Fibroblast of pulmonary artery (primary cell): ENCODE results near the gene TBCA.
A peak's percentile ranks its signal among the peaks of the same experiment; 100 is the strongest.
"Not testable (repeated sequence)": the region's sequence is repeated elsewhere in the genome, so short reads cannot be mapped to it uniquely, and the experiment has no call there.

Experiments used
- DNase-seq: peaks from one replicate; pipeline ENCODE4 v3.0.0-alpha.2; 2010; ENCODE audit warnings: low read depth
- H3K4me3 ChIP-seq: replicated peaks from 2 replicates; pipeline ENCODE4 v1.5.1; 2011; ENCODE audit warnings: low read depth, mild to moderate bottlenecking, control low read depth, low read length, moderate library complexity
- TF ChIP-seq, protein P1 (sequence below): IDR thresholded peaks from 2 replicates; pipeline ENCODE4 v1.5.1; 2011; ENCODE audit warnings: mild to moderate bottlenecking, control low read depth, low read length, inconsistent platforms; ENCODE audit errors: missing control alignments

TBCA gene

DNA sequence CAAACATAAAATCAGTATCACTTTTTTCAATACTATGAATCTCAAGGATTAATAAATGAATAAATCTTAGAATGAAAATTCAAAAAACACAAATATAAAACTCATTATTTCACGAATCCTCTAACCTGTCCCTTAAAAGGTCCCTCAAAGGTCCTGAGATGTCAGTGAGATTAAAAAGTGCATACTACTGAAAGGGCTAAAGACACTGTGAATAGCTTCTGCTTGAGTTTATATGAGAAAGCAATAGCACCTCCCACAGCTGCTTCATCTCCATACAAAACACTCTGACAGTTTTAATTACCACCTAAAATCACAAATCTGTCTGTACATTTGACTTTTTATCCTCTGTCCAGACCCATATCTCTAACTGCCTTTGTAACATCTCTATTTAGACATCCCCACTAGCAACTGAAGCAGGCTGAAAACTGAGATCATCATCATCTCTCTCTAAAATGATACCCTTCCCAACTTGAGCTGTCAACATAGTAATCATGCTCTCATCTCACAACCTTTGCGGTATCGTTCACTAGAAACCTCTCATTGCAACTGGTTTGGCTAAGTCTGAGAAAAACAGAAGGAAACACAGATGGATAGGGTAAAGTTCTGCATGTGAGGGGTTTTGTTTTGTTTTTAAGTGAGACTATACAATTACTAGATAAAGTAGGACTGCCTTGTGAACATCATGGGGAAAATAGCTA lies 56.3 kb downstream of the TBCA start:
- no peak for DNase-seq
- no peak overlapping the region for H3K4me3 ChIP-seq
- TF ChIP-seq, protein P1, sequence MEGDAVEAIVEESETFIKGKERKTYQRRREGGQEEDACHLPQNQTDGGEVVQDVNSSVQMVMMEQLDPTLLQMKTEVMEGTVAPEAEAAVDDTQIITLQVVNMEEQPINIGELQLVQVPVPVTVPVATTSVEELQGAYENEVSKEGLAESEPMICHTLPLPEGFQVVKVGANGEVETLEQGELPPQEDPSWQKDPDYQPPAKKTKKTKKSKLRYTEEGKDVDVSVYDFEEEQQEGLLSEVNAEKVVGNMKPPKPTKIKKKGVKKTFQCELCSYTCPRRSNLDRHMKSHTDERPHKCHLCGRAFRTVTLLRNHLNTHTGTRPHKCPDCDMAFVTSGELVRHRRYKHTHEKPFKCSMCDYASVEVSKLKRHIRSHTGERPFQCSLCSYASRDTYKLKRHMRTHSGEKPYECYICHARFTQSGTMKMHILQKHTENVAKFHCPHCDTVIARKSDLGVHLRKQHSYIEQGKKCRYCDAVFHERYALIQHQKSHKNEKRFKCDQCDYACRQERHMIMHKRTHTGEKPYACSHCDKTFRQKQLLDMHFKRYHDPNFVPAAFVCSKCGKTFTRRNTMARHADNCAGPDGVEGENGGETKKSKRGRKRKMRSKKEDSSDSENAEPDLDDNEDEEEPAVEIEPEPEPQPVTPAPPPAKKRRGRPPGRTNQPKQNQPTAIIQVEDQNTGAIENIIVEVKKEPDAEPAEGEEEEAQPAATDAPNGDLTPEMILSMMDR = no peak

DNA sequence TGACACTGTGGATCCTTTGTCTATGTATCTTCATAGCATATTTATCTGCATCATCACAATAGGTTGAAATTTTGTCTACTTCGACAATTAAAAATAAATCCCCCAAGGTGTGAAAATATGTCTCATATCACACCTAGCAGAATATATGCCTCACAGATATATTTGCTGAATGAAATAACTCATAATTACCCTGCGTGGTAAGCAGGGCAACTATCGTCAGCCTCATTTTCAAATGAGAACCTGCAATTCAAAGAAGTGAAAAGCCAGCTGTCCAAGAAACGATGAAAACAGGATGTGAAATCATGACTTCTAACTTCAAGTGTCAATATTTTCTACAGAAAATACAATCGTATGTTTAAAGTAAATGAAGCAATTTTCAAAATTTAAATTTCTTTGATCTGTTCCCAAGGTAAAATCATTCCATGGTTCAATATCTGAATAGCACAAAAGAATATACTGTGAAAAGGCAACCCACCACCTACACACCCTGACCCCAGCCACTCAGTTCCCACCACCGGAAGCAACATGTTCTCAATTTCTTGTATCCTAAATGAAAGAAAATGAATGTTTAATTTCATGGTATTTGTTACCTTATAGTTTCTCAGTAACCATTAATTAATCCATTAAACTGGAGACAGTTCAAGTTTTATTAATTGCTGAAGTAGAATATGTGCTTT lies 57.1 kb downstream of the TBCA start:
- DNase-seq = no peak
- TF ChIP-seq, protein P1 = no peak
- H3K4me3 ChIP-seq = no peak overlapping the region

DNA sequence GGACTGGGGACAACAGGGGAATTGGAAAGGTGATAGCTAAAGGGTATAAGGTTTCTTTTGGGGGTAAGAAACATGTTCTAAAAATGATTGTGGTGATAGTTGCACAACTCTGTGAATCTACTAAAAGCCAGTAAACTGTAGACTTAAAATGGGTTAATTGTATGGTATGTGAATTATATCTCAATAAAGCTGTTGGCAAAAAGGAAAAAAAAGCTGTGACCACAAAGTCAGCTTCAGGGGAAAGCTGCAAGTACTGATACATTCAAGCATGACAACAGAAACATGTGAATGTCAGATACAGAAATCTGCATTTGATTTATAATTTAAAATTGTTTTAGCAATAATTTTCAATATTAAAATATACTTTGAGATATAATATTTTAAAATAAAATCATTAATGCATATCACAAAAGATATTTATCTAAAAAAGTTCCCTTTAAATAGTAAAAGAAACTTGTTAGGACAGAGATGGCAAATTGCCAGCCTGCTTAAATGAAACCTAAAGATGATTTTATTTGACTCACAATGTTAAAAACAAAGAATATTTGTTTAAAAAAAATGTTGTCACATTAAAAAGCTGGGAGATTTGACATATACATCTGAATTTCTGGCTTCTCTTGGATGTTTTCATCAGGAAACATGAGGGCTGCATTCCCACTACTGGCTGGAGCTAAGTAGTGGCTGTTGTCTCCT lies 66.0 kb downstream of the TBCA start:
- DNase-seq = peak; percentile 28
- TF ChIP-seq, protein P1 = no peak
- H3K4me3 ChIP-seq = no peak overlapping the region

DNA sequence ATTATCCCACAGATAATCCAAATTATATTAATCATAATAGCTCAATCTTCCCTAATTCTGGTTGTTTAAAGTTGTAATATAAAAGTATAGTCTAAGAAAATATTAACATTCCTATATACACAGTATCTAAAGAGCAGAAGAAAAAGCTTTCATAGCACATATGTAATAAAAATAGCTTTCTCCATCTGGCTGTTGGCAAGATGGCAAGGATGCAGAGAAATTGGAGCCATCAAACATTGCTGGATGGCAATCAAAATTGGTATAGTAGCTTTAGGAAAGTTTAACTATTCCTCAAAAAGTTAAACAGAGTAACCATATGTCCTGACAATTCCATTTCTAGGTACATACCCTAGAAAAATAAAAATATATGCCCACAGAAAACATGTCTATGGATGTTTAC lies 66.8 kb downstream of the TBCA start:
- no peak overlapping the region for H3K4me3 ChIP-seq
- TF ChIP-seq, protein P1 = no peak
- DNase-seq = no peak

DNA sequence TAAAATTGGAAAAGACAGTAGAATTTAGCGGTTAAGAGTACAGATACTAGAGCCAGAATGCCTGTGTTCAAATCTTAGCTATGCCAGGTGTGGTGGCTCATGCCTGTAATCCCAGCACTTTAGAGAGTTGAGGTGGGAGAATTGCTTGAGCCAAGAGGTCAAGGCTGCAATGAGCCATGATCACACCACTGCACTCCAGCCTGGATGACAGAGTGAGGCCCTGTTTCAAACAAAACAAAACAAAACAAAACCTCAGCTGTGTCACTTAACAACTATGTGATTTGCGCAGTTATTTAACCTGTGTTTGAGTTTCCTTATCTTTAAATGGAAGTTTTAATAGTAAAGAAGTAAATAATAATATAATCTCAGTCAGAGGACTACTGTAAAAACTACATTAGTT lies 68.3 kb downstream of the TBCA start:
- H3K4me3 ChIP-seq = no peak overlapping the region
- DNase-seq = no peak
- TF ChIP-seq, protein P1 = no peak

DNA sequence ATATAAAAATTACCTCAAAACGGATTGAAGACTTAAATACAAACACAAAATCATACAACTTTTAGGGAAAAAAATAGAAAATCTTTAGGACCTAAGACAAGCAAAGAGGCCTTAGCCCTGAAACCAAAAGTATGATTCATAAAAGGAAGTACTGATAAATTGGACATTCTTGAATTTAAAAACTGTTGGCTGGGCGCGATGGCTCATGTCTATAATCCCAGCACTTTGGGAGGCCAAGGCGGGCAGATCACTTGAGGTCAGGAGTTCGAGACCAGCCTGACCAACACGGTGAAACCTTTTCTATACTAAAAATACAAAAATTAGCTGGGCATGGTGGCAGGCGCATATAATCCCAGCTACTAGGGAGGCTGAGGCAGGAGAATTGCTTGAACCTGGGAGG lies 76.6 kb downstream of the TBCA start:
- DNase-seq = peak; percentile 44
- H3K4me3 ChIP-seq = not testable (repeated sequence)

DNA sequence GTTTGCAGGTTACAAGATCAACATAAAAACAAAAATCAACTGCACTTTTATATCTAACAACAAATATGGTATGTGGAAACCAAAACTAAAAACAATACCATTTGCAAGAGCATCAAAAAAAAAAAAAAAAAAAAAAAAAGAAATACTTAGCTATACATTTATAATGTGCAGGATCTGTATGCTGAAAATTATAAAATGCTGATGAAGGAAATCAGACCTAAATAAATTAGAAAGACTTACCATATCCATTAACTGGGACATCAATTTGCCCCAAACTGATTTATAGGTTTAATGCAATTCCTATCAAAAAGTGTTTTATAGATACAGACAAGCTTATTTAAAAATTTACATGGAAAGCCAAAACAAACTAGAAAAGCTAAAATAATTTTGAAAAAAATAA lies 77.2 kb downstream of the TBCA start:
- H3K4me3 ChIP-seq = no peak overlapping the region
- TF ChIP-seq, protein P1 = no peak
- no peak for DNase-seq
